Transverse colon (tissue), 4 donors: ENCODE results near the gene POR. TPM values are rescaled to one million over a fixed set of nuclear protein-coding genes. Genes with fewer than 3 reads are reported as not detected.

Experiments used
- DNase-seq: peaks from one replicate; pipeline ENCODE4 v3.0.0-alpha.2; 2019
- H3K27ac ChIP-seq, 4 donors: fragments of 200-600 bp; sonication (generic); 2 replicates each; pipeline ENCODE4 v1.5.1; 2016 to 2018; ENCODE audit warnings: inconsistent platforms in 4 of 4
- H3K27me3 ChIP-seq: fragments of 200-600 bp; sonication (generic); 2 replicates; pipeline ENCODE4 v1.5.1; 2017; ENCODE audit warnings: inconsistent platforms
- H3K36me3 ChIP-seq, 4 donors: fragments of 200-600 bp; sonication (generic); 2 replicates each; pipeline ENCODE4 v1.5.1; 2017 to 2019; ENCODE audit warnings: inconsistent platforms in 4 of 4
- H3K4me1 ChIP-seq, 4 donors: fragments of 200-600 bp; sonication (generic); 2 replicates each; pipeline ENCODE4 v1.5.1; 2017 to 2020; ENCODE audit warnings: inconsistent platforms in 4 of 4
- H3K4me3 ChIP-seq, 4 donors: fragments of 200-600 bp; sonication (generic); 1 replicate in 1 of 4; 2 replicates in 3 of 4; pipeline versions ENCODE4 v1.5.1 to v1.6.1; 2017 to 2019; ENCODE audit warnings: inconsistent platforms in 4 of 4
- H3K9me3 ChIP-seq, 2 donors: fragments of 200-600 bp; sonication (generic); 2 replicates each; pipeline ENCODE4 v1.5.1; 2017 to 2019; ENCODE audit warnings: inconsistent platforms in 2 of 2
- EP300 ChIP-seq: sonication (generic); formaldehyde crosslinking; IDR thresholded peaks from one replicate; pipeline ENCODE4 v1.6.1; 2017; ENCODE audit warnings: antibody characterized with exemption, low read depth
- POLR2A ChIP-seq: fragments of 450-650 bp; IDR thresholded peaks from one replicate; pipeline ENCODE4 v1.6.1; 2016; ENCODE audit warnings: antibody characterized with exemption, mild to moderate bottlenecking, moderate library complexity
- POLR2AphosphoS5 ChIP-seq, 3 donors: sonication (generic); formaldehyde crosslinking; IDR thresholded peaks; one replicate each; pipeline ENCODE4 v1.6.1; 2016; ENCODE audit warnings: antibody characterized with exemption in 3 of 3
- WGBS, 2 donors: methylation state at CpG; one replicate each; pipeline ENCODE4 v1.1.5; 2018; ENCODE audit warnings: low coverage in 1 of 2; 5-methylcytosine and 5-hydroxymethylcytosine counted together
- in situ Hi-C, 4 donors: fragments of 200-750 bp; cut with MboI; loops; one replicate each; pipeline versions ENCODE4 v1.15.0 to v1.15.1; 2017; ENCODE audit warnings: low sequenced_read_pairs in 3 of 4, low pct_ligation_motif_present in 1 of 4, low pct_unique_long_range_greater_than_20kb in 1 of 4
- intact Hi-C: fragments of 100-400 bp; cut with DNase I; formaldehyde crosslinking; loops from one replicate; pipeline ENCODE4 v1.15.1; 2023; ENCODE audit warnings: low total_unique reads
- small RNA-seq, 4 donors: library from RNA; depleted of rRNA; stranded (forward); fragments of <200 nt; gene quantifications; one replicate each; pipeline ENCODE3, GENCODE V24; 2016
- total RNA-seq, 4 donors: library from RNA; depleted of rRNA; stranded (reverse); fragments of >200 nt; gene quantifications; one replicate each; pipeline ENCODE4 v1.1.0, GENCODE V29; 2016

Gene POR
- total RNA-seq, 4 donors from 2014 or later, result 95.9 to 200 (median 149) TPM

DNA sequence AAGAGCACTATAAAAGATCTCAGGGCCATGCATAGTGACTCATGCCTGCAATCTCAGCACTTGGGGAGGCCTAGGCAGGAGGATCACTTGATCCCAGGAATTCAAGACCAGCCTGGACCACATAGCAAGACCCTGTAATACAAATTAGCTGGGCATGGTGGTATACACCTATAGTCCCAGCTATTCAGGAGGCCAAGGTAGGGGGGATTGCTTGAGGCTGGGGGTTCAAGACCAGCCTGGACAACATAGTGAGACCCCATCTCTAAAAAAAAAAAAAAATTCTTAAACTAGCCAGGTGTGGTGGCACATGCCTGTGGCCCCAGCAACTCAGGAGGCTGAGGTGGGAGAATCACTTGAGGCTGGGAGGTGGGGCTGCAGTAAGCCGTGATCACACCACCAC lies 117.0 kb downstream of the POR start:
- in situ Hi-C loops (no loop called here), intact Hi-C loops (no loop called here)
- DNase-seq, result no peak
- TF ChIP-seq POLR2AphosphoS5 (IDR thresholded peaks at IDR 0.05) (no peak), EP300 (no peak), POLR2A (no peak)
- no peaks in the 10 kb centered on the region for H3K9me3 ChIP-seq
- no peaks in the 10 kb centered on the region for H3K27me3 ChIP-seq
- 100% methylated on average over 1 of the region's 1 CpG for WGBS, 2 donors
- no peaks in the 10 kb centered on the region for H3K36me3 ChIP-seq
- no peak overlapping the region for H3K27ac ChIP-seq
- H3K4me3 ChIP-seq, result no peak overlapping the region
- peaks cover 0 to 1% (median 0%) of the 10 kb centered on the region in 4 donors for H3K4me1 ChIP-seq

Small RNA genes within 50 kb of the gene (small RNA-seq; reads per million reads assigned to genes)
- 0.70 to 4.0 (median 1.9) reads per million in 4 donors for gene SNORA14A

Other genes starting within 250 kb of the POR start
- gene HIP1, start 176.2 kb upstream of the POR start, total RNA-seq, result 10 to 100 TPM in 1 of 4 donors, 1 to 10 TPM in 3; 3.7 to 20.1 (median 4.7) TPM
- not detected for gene CCL26, start 142.9 kb upstream of the POR start, total RNA-seq
- gene CCL24, start 101.3 kb upstream of the POR start, total RNA-seq, result 1 to 10 TPM in 3 of 4 donors, not detected in 1; 1.8 to 6.0 (median 2.2) TPM
- gene RHBDD2, start 36.1 kb upstream of the POR start, total RNA-seq, result 10 to 100 TPM; 44.9 to 79.7 (median 63.7) TPM
- 100 to 1,000 TPM in 1 of 4 donors, 10 to 100 TPM in 3; 57.6 to 119 (median 92.0) TPM for gene TMEM120A, start 79.4 kb downstream of the POR start, total RNA-seq
- gene STYXL1, start 132.8 kb downstream of the POR start, total RNA-seq, result 10 to 100 TPM in 2 of 4 donors, 1 to 10 TPM in 2; 3.4 to 51.9 (median 20.9) TPM
- 100 to 1,000 TPM; 144 to 308 (median 152) TPM for gene MDH2, start 133.0 kb downstream of the POR start, total RNA-seq